ENCODE data around the gene CACNA1C.

The CACNA1C gene

GRCh38 chr12:2456122-2456812 is 403.5 kb downstream of the CACNA1C start:
- DNase-seq (ENCODE audit: low read depth in 3 of 3): no peak

- DNase-seq (ENCODE audit: low read depth in 3 of 3): no peak
Measured at GRCh38 chr12:2456813-2457186, 404.0 kb downstream of the CACNA1C start.

GRCh38 chr12:2457215-2457932 is 404.6 kb downstream of the CACNA1C start:
- no peak for DNase-seq (ENCODE audit: low read depth in 3 of 3)

- no peak for DNase-seq (ENCODE audit: low read depth in 3 of 3)
Measured at GRCh38 chr12:2457933-2458414, 405.2 kb downstream of the CACNA1C start.

GRCh38 chr12:2460051-2460670 is 407.4 kb downstream of the CACNA1C start:
- no peak for DNase-seq (ENCODE audit: low read depth in 3 of 3)

- DNase-seq (ENCODE audit: low read depth in 3 of 3): no peak
Measured at GRCh38 chr12:2461046-2461445, 408.3 kb downstream of the CACNA1C start.

GRCh38 chr12:2461645-2462044 is 408.9 kb downstream of the CACNA1C start:
- no peak for DNase-seq (ENCODE audit: low read depth in 3 of 3)

GRCh38 chr12:2462087-2462486 is 409.3 kb downstream of the CACNA1C start:
- no peak for DNase-seq (ENCODE audit: low read depth in 3 of 3)

GRCh38 chr12:2463719-2464118 is 410.9 kb downstream of the CACNA1C start:
- DNase-seq (ENCODE audit: low read depth in 3 of 3): no peak

GRCh38 chr12:2465681-2466080 is 412.9 kb downstream of the CACNA1C start:
- DNase-seq (ENCODE audit: low read depth in 3 of 3): no peak

- no peak for DNase-seq (ENCODE audit: low read depth in 3 of 3)
Measured at GRCh38 chr12:2466211-2466610, 413.4 kb downstream of the CACNA1C start.

- DNase-seq (ENCODE audit: low read depth in 3 of 3): no peak
Measured at GRCh38 chr12:2467447-2468195, 414.8 kb downstream of the CACNA1C start.

GRCh38 chr12:2475984-2476383 is 423.2 kb downstream of the CACNA1C start:
- no peak for DNase-seq (ENCODE audit: low read depth in 3 of 3)

- no peak for DNase-seq (ENCODE audit: low read depth in 3 of 3)
Measured at GRCh38 chr12:2477009-2477766, 424.4 kb downstream of the CACNA1C start.

GRCh38 chr12:2479851-2480535 is 427.2 kb downstream of the CACNA1C start:
- DNase-seq (ENCODE audit: low read depth in 3 of 3): no peak

GRCh38 chr12:2481346-2481745 is 428.6 kb downstream of the CACNA1C start:
- DNase-seq (ENCODE audit: low read depth in 3 of 3): no peak

GRCh38 chr12:2481951-2482350 is 429.2 kb downstream of the CACNA1C start:
- DNase-seq (ENCODE audit: low read depth in 3 of 3): no peak

GRCh38 chr12:2482938-2483660 is 430.3 kb downstream of the CACNA1C start:
- no peak for DNase-seq (ENCODE audit: low read depth in 3 of 3)

GRCh38 chr12:2483713-2484112 is 430.9 kb downstream of the CACNA1C start:
- no peak for DNase-seq (ENCODE audit: low read depth in 3 of 3)

- DNase-seq (ENCODE audit: low read depth in 3 of 3): no peak
Measured at GRCh38 chr12:2484141-2484776, 431.5 kb downstream of the CACNA1C start.
